Activated CD4-positive, alpha-beta T cell treated with anti-CD3 and anti-CD28 coated beads, Interleukin-2, Interleukin-6, amounts not matched to agents 100 ng/mL and 50 ng/mL, durations not matched to agents 16 hours and 8 hours (primary cell): ENCODE measurements around the gene ZBTB1.

Experiments used
- DNase-seq: peaks from one replicate; pipeline ENCODE4 v3.0.0-alpha.2; 2020

Gene ZBTB1

DNA sequence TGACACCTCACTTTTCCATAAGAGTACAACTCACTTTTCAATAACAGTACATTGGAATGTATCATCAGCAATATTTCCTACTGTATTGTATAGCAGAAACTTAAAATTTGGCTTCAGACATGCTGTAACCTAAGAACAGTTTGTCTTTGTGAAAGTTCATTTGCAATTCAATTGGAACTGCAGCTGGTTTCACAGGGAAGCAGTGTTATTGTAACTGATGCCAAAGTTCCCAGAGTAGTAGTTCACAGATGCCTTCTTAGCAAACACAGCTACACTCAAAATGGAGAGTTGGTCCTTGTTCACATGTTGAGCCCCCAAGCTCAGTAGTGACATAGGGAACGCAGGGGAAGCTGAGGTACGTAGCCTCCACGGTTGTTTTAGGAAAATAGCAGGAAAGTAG is 68.5 kb downstream of the ZBTB1 start:
- DNase-seq, result no peak
